GM12865 (cell line): ENCODE data around the gene ANGPTL1.

Source experiments
- DNase-seq: peaks from one replicate; pipeline ENCODE4 v3.0.0; 2010; ENCODE audit warnings: low read depth
- H3K4me3 ChIP-seq: 2 replicates; pipeline ENCODE4 v1.5.1; 2011; ENCODE audit warnings: mild to moderate bottlenecking, low read depth, low read length, control low read depth
- TF ChIP-seq, protein P1 (sequence below): IDR thresholded peaks from 2 replicates; pipeline ENCODE4 v1.5.1; 2011; ENCODE audit warnings: low read length, control low read depth, low read depth, inconsistent platforms; ENCODE audit not compliant: insufficient read depth; ENCODE audit errors: missing control alignments

The ANGPTL1 gene

GRCh38 chr1:178881950-178882349, 11.1 kb upstream of the ANGPTL1 start:
- no peak overlapping the region for H3K4me3 ChIP-seq
- TF ChIP-seq, protein P1, sequence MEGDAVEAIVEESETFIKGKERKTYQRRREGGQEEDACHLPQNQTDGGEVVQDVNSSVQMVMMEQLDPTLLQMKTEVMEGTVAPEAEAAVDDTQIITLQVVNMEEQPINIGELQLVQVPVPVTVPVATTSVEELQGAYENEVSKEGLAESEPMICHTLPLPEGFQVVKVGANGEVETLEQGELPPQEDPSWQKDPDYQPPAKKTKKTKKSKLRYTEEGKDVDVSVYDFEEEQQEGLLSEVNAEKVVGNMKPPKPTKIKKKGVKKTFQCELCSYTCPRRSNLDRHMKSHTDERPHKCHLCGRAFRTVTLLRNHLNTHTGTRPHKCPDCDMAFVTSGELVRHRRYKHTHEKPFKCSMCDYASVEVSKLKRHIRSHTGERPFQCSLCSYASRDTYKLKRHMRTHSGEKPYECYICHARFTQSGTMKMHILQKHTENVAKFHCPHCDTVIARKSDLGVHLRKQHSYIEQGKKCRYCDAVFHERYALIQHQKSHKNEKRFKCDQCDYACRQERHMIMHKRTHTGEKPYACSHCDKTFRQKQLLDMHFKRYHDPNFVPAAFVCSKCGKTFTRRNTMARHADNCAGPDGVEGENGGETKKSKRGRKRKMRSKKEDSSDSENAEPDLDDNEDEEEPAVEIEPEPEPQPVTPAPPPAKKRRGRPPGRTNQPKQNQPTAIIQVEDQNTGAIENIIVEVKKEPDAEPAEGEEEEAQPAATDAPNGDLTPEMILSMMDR = no peak
- DNase-seq = no peak

DNA sequence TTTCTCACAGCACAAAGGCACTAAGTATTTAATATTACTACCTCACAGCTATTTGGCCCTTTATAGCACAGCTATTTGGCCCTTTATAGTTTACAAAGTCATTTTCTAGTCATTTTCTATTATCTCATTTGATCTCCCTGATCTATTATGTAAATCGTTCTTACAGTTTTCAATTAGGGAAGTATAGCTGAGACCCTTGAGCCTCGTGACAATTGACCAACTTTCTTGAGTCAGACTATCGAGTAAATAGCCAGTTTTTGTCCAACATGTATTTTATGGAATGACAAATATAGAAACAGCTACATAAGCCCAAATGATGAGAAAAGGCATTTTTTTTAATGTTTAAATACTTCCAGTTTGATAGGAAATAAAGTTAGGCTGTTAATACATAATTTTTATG, 7.0 kb upstream of the ANGPTL1 start:
- TF ChIP-seq, protein P1 = no peak
- DNase-seq = no peak
- no peak overlapping the region for H3K4me3 ChIP-seq

- TF ChIP-seq, protein P1 = no peak
- H3K4me3 ChIP-seq = no peak overlapping the region
- no peak for DNase-seq
Observed at GRCh38 chr1:178875936-178876335, 5.1 kb upstream of the ANGPTL1 start.

- no peak overlapping the region for H3K4me3 ChIP-seq
- TF ChIP-seq, protein P1 = no peak
Observed at GRCh38 chr1:178874966-178875365, 4.1 kb upstream of the ANGPTL1 start.

DNA sequence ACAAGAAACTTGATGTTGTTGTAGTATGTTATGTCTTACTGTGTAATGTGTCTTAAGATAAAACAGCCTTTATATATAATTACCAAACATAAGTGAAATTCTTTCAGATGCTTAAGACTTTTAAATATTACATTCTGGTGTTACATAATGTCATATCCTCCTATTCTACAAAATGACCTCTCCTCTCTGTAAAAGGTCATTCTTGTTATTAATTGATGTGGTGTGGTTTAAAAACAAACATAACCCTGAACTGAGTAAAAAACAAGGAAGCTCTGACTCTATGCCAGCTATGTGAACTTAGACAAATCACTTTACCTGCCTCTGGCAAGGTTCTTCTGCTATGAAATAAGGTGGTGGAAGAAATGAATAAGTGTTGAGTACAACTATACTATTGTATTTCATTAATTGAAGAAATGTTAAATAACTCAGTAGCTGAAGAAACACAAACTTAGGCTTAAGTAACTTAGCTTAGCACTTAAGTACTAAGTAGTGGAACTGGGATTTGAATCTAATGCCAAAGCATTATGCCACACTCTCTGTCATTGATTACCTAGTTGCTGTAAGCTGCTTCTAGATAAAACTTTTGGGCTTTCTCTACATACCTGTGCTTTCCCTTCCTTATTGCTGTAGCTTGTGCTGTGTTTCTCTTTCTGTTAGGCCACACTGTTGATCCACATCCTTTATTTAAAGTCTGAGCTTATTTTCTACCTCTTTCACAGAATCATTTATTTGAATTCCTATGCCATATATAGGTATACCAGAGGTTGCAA, 859 bp upstream of the ANGPTL1 start:
- TF ChIP-seq, protein P1 = no peak
- H3K4me3 ChIP-seq = no peak overlapping the region
- DNase-seq = no peak

More at GRCh38 chr1:178874966-178875365, 4.1 kb upstream of the ANGPTL1 start:
- DNase-seq = no peak

GRCh38 chr1:178870221-178870620, 656 bp downstream of the ANGPTL1 start:
- DNase-seq = no peak
- H3K4me3 ChIP-seq = no peak overlapping the region
- TF ChIP-seq, protein P1 = no peak

DNA sequence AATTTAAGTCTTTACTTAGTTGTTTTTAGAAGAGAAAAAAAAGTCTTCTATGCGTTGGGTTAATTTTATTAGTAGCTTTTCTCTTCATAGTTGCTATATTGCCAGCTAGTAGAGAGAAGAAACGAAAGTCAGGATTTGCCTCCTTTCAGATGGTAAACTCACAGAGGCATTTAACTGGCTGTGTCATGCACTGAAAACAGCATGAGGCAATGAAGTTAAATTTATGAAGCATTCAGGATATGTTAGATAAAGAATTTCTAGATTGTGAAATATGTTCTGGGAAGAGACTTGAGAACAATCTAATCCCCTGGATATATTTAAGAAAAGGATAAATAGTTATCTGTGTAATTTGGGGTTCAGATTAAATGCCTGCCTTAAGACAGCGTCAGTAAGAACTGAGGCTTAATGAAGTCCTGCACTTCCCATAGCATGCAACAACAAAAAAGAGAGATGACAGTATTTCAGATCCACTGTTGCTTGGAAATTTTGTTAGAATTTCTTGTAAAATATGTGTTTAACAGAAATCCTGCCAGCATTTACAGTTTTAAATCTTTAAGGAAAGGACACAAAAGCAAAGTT, 1.7 kb downstream of the ANGPTL1 start:
- no peak for DNase-seq
- no peak overlapping the region for H3K4me3 ChIP-seq
- TF ChIP-seq, protein P1 = no peak
